Tibial artery (tissue), 4 donors: ENCODE results near the gene ZNF276.

Source experiments
- DNase-seq, 2 donors: peaks; one replicate each; pipeline ENCODE4 v3.0.0-alpha.2; 2019
- H3K27ac ChIP-seq, 2 donors: fragments of 200-600 bp; sonication (generic) in 1 of 2; 1 replicate in 1 of 2; 2 replicates in 1 of 2; pipeline ENCODE4 v1.5.1; 2018 to 2019; ENCODE audit warnings: mild to moderate bottlenecking in 1 of 2
- H3K27me3 ChIP-seq, 2 donors: fragments of 200-600 bp; sonication (generic) in 1 of 2; one replicate each; pipeline versions ENCODE4 v1.5.1 to v1.6.0; 2016 to 2019
- H3K36me3 ChIP-seq, 3 donors: fragments of 200-600 bp; sonication (generic) in 2 of 3; one replicate each; pipeline ENCODE4 v1.5.1; 2016 to 2019; ENCODE audit warnings: mild to moderate bottlenecking in 2 of 3
- H3K4me1 ChIP-seq, 4 donors: fragments of 200-600 bp; sonication (generic) in 2 of 4; 1 replicate in 3 of 4; 2 replicates in 1 of 4; pipeline ENCODE4 v1.5.1; 2016 to 2019
- H3K4me3 ChIP-seq, 2 donors: fragments of 200-600 bp; sonication (generic) in 1 of 2; 1 replicate in 1 of 2; 2 replicates in 1 of 2; pipeline ENCODE4 v1.5.1; 2018 to 2019; ENCODE audit warnings: mild to moderate bottlenecking in 2 of 2
- H3K9me3 ChIP-seq, 3 donors: fragments of 200-600 bp; sonication (generic) in 1 of 3; one replicate each; pipeline ENCODE4 v1.5.1; 2016 to 2019
- intact Hi-C: fragments of 100-400 bp; cut with DNase I; formaldehyde crosslinking; loops from one replicate; pipeline ENCODE4 v1.15.0; 2023; ENCODE audit warnings: low total_unique reads
- TF ChIP-seq, protein P1 (sequence below), 2 experiments: fragments of 200-600 bp in 1 of 2; fragments of 450-650 bp in 1 of 2; IDR thresholded peaks; one replicate each; pipeline ENCODE4 v1.5.1; 2017 to 2019; ENCODE audit warnings: antibody characterized with exemption in 2 of 2, mild to moderate bottlenecking in 1 of 2, moderate library complexity in 1 of 2

Gene ZNF276

DNA sequence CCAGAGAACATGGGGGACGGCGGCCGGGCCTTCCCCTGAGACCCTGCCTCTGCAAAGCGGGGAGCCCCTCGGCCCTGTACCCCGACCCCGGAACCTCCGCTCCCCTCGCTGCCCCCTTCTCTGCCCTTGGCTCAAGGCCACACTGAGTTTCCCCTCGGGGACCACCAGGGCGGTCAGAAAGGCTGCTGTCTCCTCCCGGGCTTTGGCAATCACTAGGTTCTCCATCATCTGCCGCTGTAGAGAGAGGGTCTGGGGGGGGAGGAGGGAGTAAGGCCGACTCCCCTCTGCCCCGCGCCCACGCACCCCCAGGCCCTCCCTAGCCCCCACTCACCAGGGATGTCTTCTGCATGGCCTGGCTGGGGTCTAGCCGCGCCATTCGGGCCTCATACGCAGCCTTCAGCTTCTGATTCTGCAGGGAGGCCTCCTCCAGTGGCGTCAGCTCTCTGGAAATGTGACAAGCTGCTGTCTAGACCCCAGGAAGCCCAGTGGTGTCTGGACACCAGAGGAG, 9.0 kb upstream of the ZNF276 start:
- intact Hi-C loops: no loop called here
- H3K4me3 ChIP-seq: no peak overlapping the region
- TF ChIP-seq, protein P1, sequence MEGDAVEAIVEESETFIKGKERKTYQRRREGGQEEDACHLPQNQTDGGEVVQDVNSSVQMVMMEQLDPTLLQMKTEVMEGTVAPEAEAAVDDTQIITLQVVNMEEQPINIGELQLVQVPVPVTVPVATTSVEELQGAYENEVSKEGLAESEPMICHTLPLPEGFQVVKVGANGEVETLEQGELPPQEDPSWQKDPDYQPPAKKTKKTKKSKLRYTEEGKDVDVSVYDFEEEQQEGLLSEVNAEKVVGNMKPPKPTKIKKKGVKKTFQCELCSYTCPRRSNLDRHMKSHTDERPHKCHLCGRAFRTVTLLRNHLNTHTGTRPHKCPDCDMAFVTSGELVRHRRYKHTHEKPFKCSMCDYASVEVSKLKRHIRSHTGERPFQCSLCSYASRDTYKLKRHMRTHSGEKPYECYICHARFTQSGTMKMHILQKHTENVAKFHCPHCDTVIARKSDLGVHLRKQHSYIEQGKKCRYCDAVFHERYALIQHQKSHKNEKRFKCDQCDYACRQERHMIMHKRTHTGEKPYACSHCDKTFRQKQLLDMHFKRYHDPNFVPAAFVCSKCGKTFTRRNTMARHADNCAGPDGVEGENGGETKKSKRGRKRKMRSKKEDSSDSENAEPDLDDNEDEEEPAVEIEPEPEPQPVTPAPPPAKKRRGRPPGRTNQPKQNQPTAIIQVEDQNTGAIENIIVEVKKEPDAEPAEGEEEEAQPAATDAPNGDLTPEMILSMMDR (IDR thresholded peaks at IDR 0.05): no peak
- peaks cover 0 to 13% (median 6%) of the 10 kb centered on the region in 4 donors for H3K4me1 ChIP-seq
- DNase-seq: no peak
- peaks cover 0 to 7% (median 0%) of the 10 kb centered on the region in 3 donors for H3K36me3 ChIP-seq
- H3K27me3 ChIP-seq: peaks cover 0 to 15% of the 10 kb centered on the region in 2 donors
- no peak overlapping the region for H3K27ac ChIP-seq
- H3K9me3 ChIP-seq: no peaks in the 10 kb centered on the region

DNA sequence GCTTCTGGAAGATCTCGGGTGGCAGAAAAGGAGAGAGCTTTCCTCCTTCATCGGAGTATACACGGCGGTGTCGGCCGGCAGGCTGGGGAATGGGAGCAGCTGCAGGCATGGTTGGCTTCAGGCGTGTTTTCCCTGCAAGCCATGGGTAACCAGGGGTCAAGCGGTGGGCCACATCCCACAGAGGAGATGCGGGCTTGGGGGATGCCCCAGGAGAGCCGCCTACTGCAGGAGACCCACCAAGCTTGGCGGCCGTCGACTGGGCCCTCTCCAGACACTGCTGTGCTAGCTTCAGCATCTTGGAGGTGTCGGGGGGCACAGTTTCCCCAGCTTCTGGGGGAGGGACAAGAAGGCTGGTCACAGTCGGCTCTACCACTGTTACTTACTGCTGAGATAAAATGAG, 4.8 kb upstream of the ZNF276 start:
- Histone ChIP-seq H3K27ac (no peak overlapping the region), H3K4me1 (peaks cover 0 to 20% (median 13%) of the 10 kb centered on the region in 4 donors), H3K9me3 (no peaks in the 10 kb centered on the region), H3K4me3 (no peak overlapping the region), H3K36me3 (peaks cover 0 to 7% (median 0%) of the 10 kb centered on the region in 3 donors), H3K27me3 (peaks cover 0 to 17% of the 10 kb centered on the region in 2 donors)
- DNase-seq: no peak
- TF ChIP-seq, protein P1 (IDR thresholded peaks at IDR 0.05): no peak
- intact Hi-C loops: no loop called here

DNA sequence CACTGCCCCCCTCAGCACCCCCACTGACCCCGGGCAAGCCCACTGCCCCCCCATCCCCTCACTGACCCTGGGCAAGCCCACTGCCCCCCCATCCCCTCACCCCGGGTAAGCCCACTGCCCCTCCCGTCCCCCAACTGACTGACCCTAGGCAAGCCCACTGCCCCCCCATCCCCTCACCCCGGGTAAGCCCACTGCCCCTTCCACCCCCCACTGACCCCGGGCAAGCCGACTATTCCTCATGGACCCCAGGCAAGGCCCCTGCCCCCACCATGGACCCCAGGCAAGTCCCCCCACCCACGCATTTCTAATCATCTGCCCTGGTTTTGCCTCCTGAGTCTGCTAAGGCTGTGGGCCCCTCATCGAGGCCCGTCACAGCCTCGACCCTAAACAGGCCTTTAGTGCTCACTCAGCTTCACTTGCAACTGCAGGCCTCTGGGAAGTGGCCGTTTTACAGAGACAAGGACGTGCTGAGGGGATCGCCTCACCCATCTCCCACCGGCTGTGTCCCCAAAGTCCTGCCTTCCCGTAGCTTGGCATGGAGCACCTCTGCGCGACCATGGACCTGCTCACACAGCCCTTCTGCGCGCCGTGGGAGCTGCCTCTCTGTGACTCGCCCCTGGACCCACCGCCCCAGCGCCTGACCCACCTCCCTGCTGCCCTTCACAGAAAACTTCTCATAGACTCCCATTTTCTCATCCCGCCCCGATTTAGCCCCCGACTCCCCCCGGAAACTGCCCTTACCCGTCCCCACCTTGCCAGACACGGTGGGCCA, 4.2 kb upstream of the ZNF276 start:
- Histone ChIP-seq H3K27ac (no peak overlapping the region), H3K4me3 (no peak overlapping the region), H3K36me3 (peaks cover 0 to 7% (median 0%) of the 10 kb centered on the region in 3 donors), H3K9me3 (no peaks in the 10 kb centered on the region), H3K27me3 (peaks cover 0 to 12% of the 10 kb centered on the region in 2 donors), H3K4me1 (peaks cover 0 to 16% (median 11%) of the 10 kb centered on the region in 4 donors)
- TF ChIP-seq, protein P1 (IDR thresholded peaks at IDR 0.05): no peak
- intact Hi-C loops: no loop called here
- no peak for DNase-seq

DNA sequence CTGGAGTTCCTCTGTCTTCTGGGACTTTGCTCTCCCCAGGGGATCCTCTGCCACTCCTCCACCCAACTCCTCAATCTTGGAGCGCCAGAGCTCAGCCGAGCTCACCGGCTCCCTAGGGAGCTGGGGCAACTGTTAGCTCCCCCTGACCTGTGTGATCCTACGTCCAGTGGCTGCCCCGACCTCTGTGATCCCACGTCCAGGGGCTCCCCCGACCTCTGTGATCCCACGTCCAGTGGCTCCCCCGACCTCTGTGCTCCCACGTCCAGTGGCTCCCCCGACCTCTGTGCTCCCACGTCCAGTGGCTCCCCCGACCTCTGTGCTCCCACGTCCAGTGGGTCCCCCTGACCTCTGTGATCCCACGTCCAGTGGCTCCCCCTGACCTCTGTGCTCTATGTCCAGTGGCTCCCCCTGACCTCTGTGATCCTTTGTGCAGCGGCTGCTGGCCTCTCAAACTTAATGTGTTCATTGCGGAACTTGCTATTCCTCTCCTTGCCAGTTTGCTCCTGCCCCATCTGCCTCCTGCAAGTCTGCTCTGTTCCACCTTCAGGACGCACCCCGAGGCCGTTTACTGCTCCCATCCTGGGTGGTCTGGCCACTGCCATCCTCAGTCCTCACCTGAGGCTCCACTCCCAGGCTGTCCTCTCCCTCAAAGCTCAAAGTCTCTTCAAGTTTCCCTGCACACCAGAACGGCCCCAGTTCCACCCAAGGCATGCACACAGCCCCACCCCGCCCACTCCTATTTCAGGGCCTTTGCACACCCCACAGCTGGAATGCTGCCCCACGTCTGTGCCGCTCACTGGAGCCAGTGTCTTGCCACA, 3.4 kb upstream of the ZNF276 start:
- no peaks in the 10 kb centered on the region for H3K9me3 ChIP-seq
- peaks cover 0 to 4% of the 10 kb centered on the region in 2 donors for H3K27me3 ChIP-seq
- H3K4me1 ChIP-seq: peaks cover 7 to 20% (median 17%) of the 10 kb centered on the region in 4 donors
- intact Hi-C loops: no loop called here
- H3K36me3 ChIP-seq: peaks cover 0 to 11% (median 0%) of the 10 kb centered on the region in 3 donors
- no peak overlapping the region for H3K4me3 ChIP-seq
- DNase-seq: no peak
- H3K27ac ChIP-seq: no peak overlapping the region
- TF ChIP-seq, protein P1 (IDR thresholded peaks at IDR 0.05): no peak

DNA sequence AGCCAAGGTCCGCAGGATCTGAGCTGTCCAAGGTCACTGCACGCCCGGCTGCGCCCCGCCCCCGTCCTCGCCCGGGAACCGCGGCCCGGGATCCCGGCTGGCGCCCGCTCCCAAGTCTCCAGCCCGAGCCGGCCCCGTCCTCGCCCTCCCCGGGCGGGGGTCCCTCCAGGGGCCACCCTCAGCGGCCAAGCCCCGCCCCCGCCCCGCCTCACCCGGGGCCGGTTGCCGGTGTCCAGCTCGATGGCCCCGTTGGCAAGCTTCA, 855 bp upstream of the ZNF276 start:
- TF ChIP-seq, protein P1 (IDR thresholded peaks at IDR 0.05): no peak
- Histone ChIP-seq H3K9me3 (no peaks in the 10 kb centered on the region), H3K27ac (peak overlapping the region; percentile 98 to 99), H3K36me3 (peaks cover 10 to 37% (median 22%) of the 10 kb centered on the region in 3 donors), H3K4me1 (peaks cover 9 to 35% (median 30%) of the 10 kb centered on the region in 4 donors), H3K27me3 (peaks cover 0 to 2% of the 10 kb centered on the region in 2 donors), H3K4me3 (peak overlapping the region; percentile 89 to 99)
- intact Hi-C loops: no loop called here
- DNase-seq: no peak
